GM19397 (cell line): ENCODE results near the gene APAF1.

Source experiments
- ATAC-seq: cut with Tn5 transposase; IDR thresholded peaks from one replicate; pipeline ENCODE4 v1.9.1; 2021; ENCODE audit warnings: mild to moderate bottlenecking, moderate library complexity; ENCODE audit not compliant: unreplicated experiment

APAF1 gene

GRCh38 chr12:98656289-98657101, 11.4 kb downstream of the APAF1 start:
- no peak for ATAC-seq

- no peak for ATAC-seq
Observed at GRCh38 chr12:98660521-98660920, 15.4 kb downstream of the APAF1 start.

- no peak for ATAC-seq
Observed at GRCh38 chr12:98669751-98670150, 24.7 kb downstream of the APAF1 start.

GRCh38 chr12:98671459-98671858, 26.4 kb downstream of the APAF1 start:
- ATAC-seq: no peak

- no peak for ATAC-seq
Observed at GRCh38 chr12:98674841-98675240, 29.8 kb downstream of the APAF1 start.

- ATAC-seq: no peak
Observed at GRCh38 chr12:98678236-98678945, 33.3 kb downstream of the APAF1 start.

GRCh38 chr12:98678946-98679610, 34.0 kb downstream of the APAF1 start:
- no peak for ATAC-seq

GRCh38 chr12:98679611-98680005, 34.5 kb downstream of the APAF1 start:
- ATAC-seq: no peak

GRCh38 chr12:98684199-98684598, 39.1 kb downstream of the APAF1 start:
- no peak for ATAC-seq

- no peak for ATAC-seq
Observed at GRCh38 chr12:98686603-98687002, 41.5 kb downstream of the APAF1 start.

GRCh38 chr12:98691351-98691750, 46.3 kb downstream of the APAF1 start:
- ATAC-seq: no peak

GRCh38 chr12:98696036-98696646, 51.1 kb downstream of the APAF1 start:
- no peak for ATAC-seq

GRCh38 chr12:98697209-98697608, 52.1 kb downstream of the APAF1 start:
- no peak for ATAC-seq

GRCh38 chr12:98698603-98699463, 53.7 kb downstream of the APAF1 start:
- ATAC-seq: peak; percentile 95

- ATAC-seq: no peak
Observed at GRCh38 chr12:98699586-98699985, 54.5 kb downstream of the APAF1 start.

GRCh38 chr12:98701166-98701565, 56.1 kb downstream of the APAF1 start:
- no peak for ATAC-seq

GRCh38 chr12:98709022-98709421, 63.9 kb downstream of the APAF1 start:
- no peak for ATAC-seq

- no peak for ATAC-seq
Observed at GRCh38 chr12:98714426-98714825, 69.3 kb downstream of the APAF1 start.

- ATAC-seq: no peak
Observed at GRCh38 chr12:98719515-98720504, 74.7 kb downstream of the APAF1 start.
